ENCODE measurements around the gene SMYD1.
A peak's percentile ranks its signal among the peaks of the same experiment; 100 is the strongest.
"Not testable (repeated sequence)": the region's sequence is repeated elsewhere in the genome, so short reads cannot be mapped to it uniquely, and the experiment has no call there.

The SMYD1 gene

GRCh38 chr2:88042476-88042875 lies 25.1 kb upstream of the SMYD1 start:
- no peak overlapping the region for H3K4me3 Mint-ChIP-seq
- no peak overlapping the region for H3K27ac Mint-ChIP-seq (ENCODE audit: low read depth)
- no peaks in the 10 kb centered on the region for H3K36me3 Mint-ChIP-seq (ENCODE audit: insufficient read depth)
- no peak for ATAC-seq (replicated peaks; ENCODE audit: extremely low read depth, poor library complexity, severe bottlenecking)
- no peaks in the 10 kb centered on the region for H3K27me3 Mint-ChIP-seq
- peaks cover 35% of the 10 kb centered on the region for H3K4me1 Mint-ChIP-seq
- H3K9me3 Mint-ChIP-seq = no peaks in the 10 kb centered on the region
- DNase-seq (ENCODE audit: low spot score in 2 of 2) = no peak

DNA sequence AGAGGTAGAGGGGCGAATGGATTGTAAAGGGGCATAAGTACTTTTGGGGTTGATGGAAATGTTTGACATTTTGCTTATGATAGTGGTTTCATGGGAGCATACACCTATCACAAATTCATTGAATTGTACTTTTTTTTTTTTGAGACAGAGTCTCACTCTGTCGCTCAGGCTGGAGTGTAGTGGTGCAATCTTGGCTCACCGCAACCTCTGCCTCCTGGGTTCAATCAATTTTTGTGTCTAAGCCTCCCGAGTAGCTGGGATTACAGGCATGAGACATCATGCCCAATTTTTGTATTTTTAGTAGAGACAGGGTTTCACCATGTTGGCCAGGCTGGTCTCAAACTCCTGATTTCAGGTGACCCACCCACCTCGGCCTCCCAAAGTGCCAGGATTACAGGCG lies 22.1 kb upstream of the SMYD1 start:
- peak overlapping the region; percentile 9 for H3K27ac Mint-ChIP-seq (ENCODE audit: low read depth)
- H3K4me3 Mint-ChIP-seq; H3K9me3 Mint-ChIP-seq; ATAC-seq (replicated peaks; ENCODE audit: extremely low read depth, poor library complexity, severe bottlenecking); H3K27me3 Mint-ChIP-seq; H3K36me3 Mint-ChIP-seq (ENCODE audit: insufficient read depth); DNase-seq (ENCODE audit: low spot score in 2 of 2): not testable (repeated sequence)
- peaks cover 29% of the 10 kb centered on the region for H3K4me1 Mint-ChIP-seq

- ATAC-seq (replicated peaks; ENCODE audit: extremely low read depth, poor library complexity, severe bottlenecking) (no peak), DNase-seq (ENCODE audit: low spot score in 2 of 2) (no peak)
- no peak overlapping the region for H3K4me3 Mint-ChIP-seq
- H3K27me3 Mint-ChIP-seq = no peaks in the 10 kb centered on the region
- H3K27ac Mint-ChIP-seq (ENCODE audit: low read depth) = peak overlapping the region; percentile 25
- peaks cover 27% of the 10 kb centered on the region for H3K4me1 Mint-ChIP-seq
- H3K9me3 Mint-ChIP-seq = no peaks in the 10 kb centered on the region
- peaks cover 10% of the 10 kb centered on the region for H3K36me3 Mint-ChIP-seq (ENCODE audit: insufficient read depth)
These were observed 19.1 kb upstream of the SMYD1 start for GRCh38 chr2:88048541-88048940.

DNA sequence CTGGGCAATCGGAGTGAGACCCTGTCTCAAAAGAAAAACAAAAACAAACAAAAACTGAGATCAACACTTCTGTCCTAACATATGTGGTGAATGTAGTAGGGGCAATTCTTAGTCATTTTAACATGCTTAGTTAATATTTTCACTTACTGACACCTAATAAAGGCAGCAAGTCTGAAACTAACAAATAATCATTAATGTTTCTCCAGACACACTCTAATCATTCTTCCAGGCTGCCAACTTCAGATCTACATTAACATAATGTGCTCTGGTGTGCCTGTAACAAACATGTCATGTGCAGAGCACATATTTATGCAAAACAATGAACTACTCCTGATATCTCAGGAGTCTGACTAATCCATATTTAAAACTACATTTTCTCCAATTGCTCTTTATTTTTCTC lies 18.0 kb upstream of the SMYD1 start:
- H3K27ac Mint-ChIP-seq (ENCODE audit: low read depth) = no peak overlapping the region

GRCh38 chr2:88051792-88052191 lies 15.8 kb upstream of the SMYD1 start:
- Mint-ChIP-seq H3K27me3 (no peaks in the 10 kb centered on the region), H3K4me1 (peaks cover 37% of the 10 kb centered on the region), H3K36me3 (ENCODE audit: insufficient read depth) (peaks cover 26% of the 10 kb centered on the region), H3K27ac (ENCODE audit: low read depth) (no peak overlapping the region), H3K9me3 (no peaks in the 10 kb centered on the region), H3K4me3 (no peak overlapping the region)
- ATAC-seq (replicated peaks; ENCODE audit: extremely low read depth, poor library complexity, severe bottlenecking) (no peak), DNase-seq (ENCODE audit: low spot score in 2 of 2) (no peak)

More for the DNA sequence above, 18.0 kb upstream of the SMYD1 start:
- Mint-ChIP-seq H3K4me3 (no peak overlapping the region), H3K4me1 (peaks cover 38% of the 10 kb centered on the region), H3K27me3 (no peaks in the 10 kb centered on the region), H3K9me3 (no peaks in the 10 kb centered on the region), H3K36me3 (ENCODE audit: insufficient read depth) (peaks cover 11% of the 10 kb centered on the region)
- ATAC-seq (replicated peaks; ENCODE audit: extremely low read depth, poor library complexity, severe bottlenecking) = no peak
- DNase-seq (ENCODE audit: low spot score in 2 of 2) = no peak

DNA sequence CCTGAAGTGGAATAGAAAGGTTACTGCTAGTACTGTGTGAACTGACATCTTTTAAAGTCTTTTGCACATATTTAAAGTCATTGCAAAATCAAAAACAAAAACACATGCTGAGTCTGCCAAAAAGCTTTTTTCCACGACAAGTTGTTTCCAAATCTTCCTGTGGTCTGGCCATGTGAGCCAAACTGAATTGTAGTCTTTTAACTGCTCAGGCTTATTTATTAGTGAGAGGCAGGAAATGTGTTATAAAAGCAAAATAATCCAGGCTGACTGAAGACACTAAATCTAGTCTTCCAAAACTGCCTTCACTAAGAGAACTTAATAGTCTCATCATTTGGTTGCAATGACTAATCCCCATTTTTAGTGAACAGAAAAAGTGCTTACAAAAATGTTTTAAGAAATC lies 14.3 kb upstream of the SMYD1 start:
- Mint-ChIP-seq H3K9me3 (no peaks in the 10 kb centered on the region), H3K4me3 (peak overlapping the region; percentile 91), H3K4me1 (peaks cover 37% of the 10 kb centered on the region), H3K27me3 (no peaks in the 10 kb centered on the region), H3K27ac (ENCODE audit: low read depth) (peak overlapping the region; percentile 82), H3K36me3 (ENCODE audit: insufficient read depth) (peaks cover 26% of the 10 kb centered on the region)
- ATAC-seq (replicated peaks; ENCODE audit: extremely low read depth, poor library complexity, severe bottlenecking) (no peak), DNase-seq (ENCODE audit: low spot score in 2 of 2) (no peak)

- Mint-ChIP-seq H3K27ac (ENCODE audit: low read depth) (peak overlapping the region; percentile 96), H3K9me3 (no peaks in the 10 kb centered on the region), H3K27me3 (no peaks in the 10 kb centered on the region), H3K4me3 (peak overlapping the region; percentile 91), H3K36me3 (ENCODE audit: insufficient read depth) (peaks cover 26% of the 10 kb centered on the region), H3K4me1 (peaks cover 37% of the 10 kb centered on the region)
- no peak for DNase-seq (ENCODE audit: low spot score in 2 of 2)
- ATAC-seq (replicated peaks; ENCODE audit: extremely low read depth, poor library complexity, severe bottlenecking) = no peak
These were observed 13.5 kb upstream of the SMYD1 start for GRCh38 chr2:88053934-88054781.

DNA sequence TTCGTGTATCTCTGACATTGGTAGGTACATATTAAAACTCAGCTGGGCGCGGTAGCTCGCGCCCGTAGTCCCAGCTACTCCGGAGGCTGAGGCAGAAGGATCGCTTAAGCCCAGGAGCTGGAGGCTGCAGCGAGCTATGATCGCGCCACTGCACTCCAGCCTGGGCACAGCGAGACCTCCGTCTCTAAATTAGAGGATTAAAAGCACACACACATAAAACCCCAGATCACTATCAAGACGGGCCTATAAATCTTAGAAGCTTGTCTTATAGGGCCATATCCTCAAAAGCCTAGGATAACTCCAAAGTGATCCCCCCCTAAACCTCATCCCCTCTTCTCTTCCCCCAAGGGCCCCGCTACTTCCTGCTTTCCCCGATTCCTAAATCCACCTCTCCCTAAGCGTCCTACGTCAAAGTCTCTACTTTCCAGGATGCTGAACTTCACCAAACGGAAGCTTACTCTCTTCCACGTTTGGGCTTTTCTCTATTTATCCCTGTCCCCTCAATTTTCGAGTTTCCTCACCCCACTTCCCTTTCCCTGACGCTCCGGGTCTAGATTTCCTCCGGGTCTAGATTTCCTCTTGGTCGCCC lies 12.7 kb upstream of the SMYD1 start:
- Mint-ChIP-seq H3K27ac (ENCODE audit: low read depth) (peak overlapping the region; percentile 96), H3K4me1 (peaks cover 34% of the 10 kb centered on the region), H3K36me3 (ENCODE audit: insufficient read depth) (peaks cover 26% of the 10 kb centered on the region), H3K27me3 (no peaks in the 10 kb centered on the region), H3K9me3 (no peaks in the 10 kb centered on the region), H3K4me3 (peak overlapping the region; percentile 91)
- peak; percentile 7 for ATAC-seq (replicated peaks; ENCODE audit: extremely low read depth, poor library complexity, severe bottlenecking)
- no peak for DNase-seq (ENCODE audit: low spot score in 2 of 2)

DNA sequence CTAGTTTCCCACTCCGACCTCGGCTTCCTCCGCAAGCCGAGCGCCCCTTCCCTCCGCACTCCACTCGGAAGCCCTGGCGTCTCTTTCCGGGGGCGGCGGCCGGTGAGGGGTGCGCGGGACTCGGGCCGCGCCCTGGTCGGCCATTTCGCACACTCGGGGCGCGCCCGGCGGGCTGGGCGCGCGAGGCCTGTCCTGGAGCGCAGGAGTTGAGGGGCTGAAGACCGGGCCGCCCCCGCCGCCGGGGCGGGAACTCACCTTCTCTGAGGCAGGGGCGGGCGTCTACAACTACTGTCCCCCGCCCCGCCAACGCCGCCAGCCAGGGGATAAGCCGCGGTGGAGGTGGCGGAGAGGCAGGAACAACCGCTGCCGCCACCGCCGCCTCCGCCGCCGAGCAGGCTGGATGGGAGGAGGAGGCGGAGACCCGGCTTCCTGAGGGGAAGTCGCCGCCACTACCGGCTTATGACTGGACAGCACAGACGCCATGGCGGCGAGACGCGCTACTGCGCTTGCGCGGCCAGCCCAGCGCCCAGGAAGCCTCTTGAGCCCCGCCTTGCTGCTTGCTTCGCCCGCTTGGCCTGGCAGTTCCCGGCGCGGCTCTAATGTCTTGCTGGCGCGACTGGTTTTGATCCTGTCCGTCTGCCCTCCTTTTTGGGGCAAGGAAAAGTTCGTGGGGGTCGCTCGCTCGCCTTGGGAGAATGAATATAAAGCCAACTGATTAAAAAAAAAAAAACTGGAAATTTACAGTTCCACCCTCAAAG lies 12.1 kb upstream of the SMYD1 start, which contains the start of gene KRCC1:
Gene KRCC1, minus strand, starts transcription at position 413 of the 758 bp plus-strand sequence. CDS start 27,220 bp downstream, outside the sequence.
- peaks cover 31% of the 10 kb centered on the region for H3K4me1 Mint-ChIP-seq
- no peaks in the 10 kb centered on the region for H3K27me3 Mint-ChIP-seq
- ATAC-seq (replicated peaks; ENCODE audit: extremely low read depth, poor library complexity, severe bottlenecking) = peak; percentile 91

DNA sequence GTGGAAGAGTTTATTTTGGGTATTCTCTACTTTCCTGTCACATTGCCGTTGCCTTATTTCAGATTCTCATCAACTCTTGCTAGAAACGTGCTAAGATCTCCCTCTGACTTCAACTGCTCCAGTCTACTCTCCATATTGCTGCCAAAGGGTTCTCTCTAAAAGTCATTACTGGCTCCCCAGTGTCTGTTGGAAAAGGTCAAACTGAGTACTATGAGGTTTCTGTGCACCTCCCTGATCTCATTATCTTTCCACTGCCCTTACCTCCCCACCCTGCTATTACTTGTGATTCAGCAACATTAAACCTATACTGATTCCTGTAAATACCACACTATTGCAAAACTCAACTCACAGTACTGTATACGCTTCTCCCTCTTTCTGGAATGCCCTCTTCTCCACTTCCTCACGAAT lies 10.2 kb upstream of the SMYD1 start:
- Mint-ChIP-seq H3K36me3 (ENCODE audit: insufficient read depth) (peaks cover 21% of the 10 kb centered on the region), H3K9me3 (no peaks in the 10 kb centered on the region), H3K4me3 (no peak overlapping the region), H3K4me1 (peaks cover 31% of the 10 kb centered on the region), H3K27ac (ENCODE audit: low read depth) (no peak overlapping the region), H3K27me3 (no peaks in the 10 kb centered on the region)
- ATAC-seq (replicated peaks; ENCODE audit: extremely low read depth, poor library complexity, severe bottlenecking) (no peak), DNase-seq (ENCODE audit: low spot score in 2 of 2) (no peak)

More for the DNA sequence above, 12.1 kb upstream of the SMYD1 start, which contains the start of gene KRCC1:
- no peaks in the 10 kb centered on the region for H3K9me3 Mint-ChIP-seq
- peaks cover 26% of the 10 kb centered on the region for H3K36me3 Mint-ChIP-seq (ENCODE audit: insufficient read depth)
- peak within 1 kb of the TSS; percentile 91 for H3K4me3 Mint-ChIP-seq
- peak; percentile 85 to 91 for DNase-seq (ENCODE audit: low spot score in 2 of 2)
- peak within 1 kb of the TSS; percentile 96 for H3K27ac Mint-ChIP-seq (ENCODE audit: low read depth)

- Mint-ChIP-seq H3K4me1 (peaks cover 24% of the 10 kb centered on the region), H3K9me3 (no peaks in the 10 kb centered on the region), H3K36me3 (ENCODE audit: insufficient read depth) (peaks cover 19% of the 10 kb centered on the region), H3K4me3 (no peak overlapping the region), H3K27me3 (no peaks in the 10 kb centered on the region), H3K27ac (ENCODE audit: low read depth) (no peak overlapping the region)
- ATAC-seq (replicated peaks; ENCODE audit: extremely low read depth, poor library complexity, severe bottlenecking) (no peak), DNase-seq (ENCODE audit: low spot score in 2 of 2) (no peak)
These were observed 9.4 kb upstream of the SMYD1 start for GRCh38 chr2:88058191-88058590.

GRCh38 chr2:88059979-88060906 lies 7.4 kb upstream of the SMYD1 start:
- ATAC-seq (replicated peaks; ENCODE audit: extremely low read depth, poor library complexity, severe bottlenecking) (no peak), DNase-seq (ENCODE audit: low spot score in 2 of 2) (no peak)
- H3K4me3 Mint-ChIP-seq = no peak overlapping the region
- H3K9me3 Mint-ChIP-seq = no peaks in the 10 kb centered on the region
- H3K27ac Mint-ChIP-seq (ENCODE audit: low read depth) = no peak overlapping the region
- H3K27me3 Mint-ChIP-seq = no peaks in the 10 kb centered on the region
- peaks cover 10% of the 10 kb centered on the region for H3K36me3 Mint-ChIP-seq (ENCODE audit: insufficient read depth)
- H3K4me1 Mint-ChIP-seq = peaks cover 8% of the 10 kb centered on the region
